CD4-positive, alpha-beta T cell treated with Interferon alpha-2 for 1 hour (primary cell): Measurements from ENCODE around the gene PPIF.
A peak's percentile ranks its signal among the peaks of the same experiment; 100 is the strongest.

Experiments
- DNase-seq, 2 donors: peaks; one replicate each; pipeline ENCODE4 v3.0.0-alpha.2; 2020 to 2022

PPIF gene

GRCh38 chr10:79387974-79388850 is 40.9 kb downstream of the PPIF start:
- DNase-seq, result peak in 1 of 2 donors; percentile 0

GRCh38 chr10:79390057-79390456 is 42.8 kb downstream of the PPIF start:
- DNase-seq, result no peak

DNA sequence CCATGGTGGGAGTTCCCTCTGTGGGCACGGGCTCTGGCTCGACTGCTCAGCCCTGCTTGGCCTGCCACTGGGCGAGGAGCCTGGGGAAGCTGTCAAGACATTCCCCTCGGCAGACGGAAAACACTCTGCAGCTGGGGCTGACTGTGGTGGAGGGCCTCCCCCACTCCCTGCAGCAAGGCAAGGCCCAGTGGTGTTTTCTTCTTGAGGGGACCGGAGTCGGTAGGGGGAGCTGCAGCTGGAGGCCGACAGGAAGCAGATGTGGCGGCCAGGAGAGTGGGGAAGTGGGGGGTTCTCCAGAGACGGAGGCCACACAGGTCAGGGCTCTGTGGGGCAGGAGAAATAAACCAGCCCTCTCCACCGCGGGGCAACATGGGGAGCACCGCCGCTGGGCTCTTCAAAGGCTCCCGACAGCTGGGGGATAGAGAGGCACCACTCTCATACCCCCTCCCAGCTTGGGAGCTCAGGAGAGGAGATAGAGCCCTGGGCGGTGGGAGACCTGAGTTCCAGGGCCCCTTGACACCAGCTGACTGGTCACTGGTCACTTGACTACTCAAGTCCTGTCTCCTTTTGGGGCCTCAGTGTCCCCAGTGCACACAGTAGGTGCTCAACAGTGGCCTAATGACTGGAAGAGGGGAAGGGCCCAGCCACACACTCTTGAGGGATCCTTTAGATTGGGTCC is 43.4 kb downstream of the PPIF start:
- no peak for DNase-seq

DNA sequence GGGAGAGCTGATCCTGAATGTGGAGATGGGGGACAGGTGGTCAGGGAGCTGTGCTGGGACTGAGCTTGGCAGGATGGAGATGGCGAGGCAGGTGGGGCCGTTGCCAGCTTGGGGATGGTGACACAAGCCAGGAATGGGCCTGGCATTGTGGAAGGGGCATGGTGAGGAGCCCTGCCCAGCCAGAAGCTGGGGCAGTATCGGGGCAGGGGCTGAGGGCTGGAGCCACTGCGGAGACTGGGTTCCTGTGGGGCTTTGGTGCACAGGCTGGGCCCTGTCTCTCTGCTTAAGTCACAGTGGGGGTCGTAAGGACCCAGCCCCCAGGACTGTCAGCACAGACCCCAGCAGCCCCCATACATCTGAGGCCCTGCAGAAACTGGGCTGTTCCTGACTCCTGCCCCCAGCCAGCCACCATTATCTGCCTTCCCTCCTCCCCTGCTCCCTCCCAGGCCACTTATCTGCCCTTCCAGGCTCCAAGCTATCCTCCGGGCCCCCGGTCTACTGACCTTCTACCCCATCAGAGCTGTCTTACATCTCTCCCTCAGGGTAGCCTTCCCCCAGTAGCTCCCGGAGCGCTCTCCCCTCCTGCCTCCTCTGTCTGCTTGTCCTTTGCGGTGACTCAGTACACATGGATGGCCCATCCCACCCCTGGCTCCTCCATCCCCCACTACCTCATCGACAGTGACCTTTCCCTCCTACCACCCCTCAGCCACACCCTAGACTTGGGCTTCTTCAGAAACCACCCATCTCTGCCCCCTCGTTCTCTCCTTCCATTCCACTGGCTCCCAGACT is 44.2 kb downstream of the PPIF start:
- DNase-seq, result no peak

DNA sequence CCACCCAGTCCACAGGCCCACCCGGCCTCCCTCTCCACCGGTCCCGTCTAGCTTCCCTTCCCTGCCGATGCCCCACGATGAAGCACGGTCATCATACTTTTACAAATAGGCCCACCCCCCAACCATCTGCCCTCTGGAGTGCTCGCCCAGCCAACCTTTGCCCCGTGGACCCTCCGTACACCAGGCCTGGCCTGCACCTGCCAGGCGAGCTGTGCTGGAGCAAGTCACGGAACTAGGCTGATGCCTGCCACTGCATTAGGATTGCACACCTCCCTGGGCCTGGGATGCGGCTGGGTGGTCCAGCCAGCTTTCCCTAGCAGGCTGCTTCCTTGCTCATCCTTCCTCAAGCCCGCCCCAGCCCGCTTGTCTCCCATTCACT is 44.7 kb downstream of the PPIF start:
- DNase-seq, result no peak

- DNase-seq, result no peak
Observed at GRCh38 chr10:79392506-79393176, 45.4 kb downstream of the PPIF start.

GRCh38 chr10:79393221-79393923 is 46.1 kb downstream of the PPIF start:
- no peak for DNase-seq

DNA sequence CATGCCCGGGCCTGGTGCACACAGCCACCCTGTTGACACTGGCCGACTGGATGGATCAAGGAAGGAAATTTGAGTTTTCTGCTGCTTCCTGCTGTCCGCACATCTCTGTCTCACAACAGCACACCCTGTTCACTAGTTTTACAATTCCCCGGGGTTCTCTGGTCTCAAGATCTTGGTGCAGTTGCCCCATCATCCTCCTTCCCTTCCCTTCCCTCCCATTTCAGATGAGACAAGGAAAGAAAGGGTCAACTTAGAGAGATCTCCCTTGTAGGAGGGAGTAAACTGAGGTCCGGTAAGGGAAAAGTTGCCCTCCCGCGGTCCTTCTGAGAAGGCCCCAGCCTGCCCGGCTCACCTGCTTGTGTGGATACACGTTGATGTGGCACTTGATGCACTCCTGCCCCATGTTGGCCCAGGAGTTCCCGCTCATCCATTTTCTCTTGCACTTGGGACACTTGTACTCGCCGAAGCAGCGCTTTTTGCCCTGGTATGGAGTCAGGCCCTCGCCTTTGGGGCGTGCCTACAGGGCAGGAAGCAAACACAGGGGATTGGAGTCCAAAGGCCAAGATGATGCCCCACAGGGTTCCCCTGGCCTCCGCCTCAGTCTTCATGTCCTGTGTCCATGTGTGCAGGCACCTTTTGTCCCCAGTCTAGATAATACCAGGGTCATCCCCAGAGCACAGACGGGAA is 46.8 kb downstream of the PPIF start:
- DNase-seq, result no peak

GRCh38 chr10:79394664-79395063 is 47.4 kb downstream of the PPIF start:
- DNase-seq, result no peak

DNA sequence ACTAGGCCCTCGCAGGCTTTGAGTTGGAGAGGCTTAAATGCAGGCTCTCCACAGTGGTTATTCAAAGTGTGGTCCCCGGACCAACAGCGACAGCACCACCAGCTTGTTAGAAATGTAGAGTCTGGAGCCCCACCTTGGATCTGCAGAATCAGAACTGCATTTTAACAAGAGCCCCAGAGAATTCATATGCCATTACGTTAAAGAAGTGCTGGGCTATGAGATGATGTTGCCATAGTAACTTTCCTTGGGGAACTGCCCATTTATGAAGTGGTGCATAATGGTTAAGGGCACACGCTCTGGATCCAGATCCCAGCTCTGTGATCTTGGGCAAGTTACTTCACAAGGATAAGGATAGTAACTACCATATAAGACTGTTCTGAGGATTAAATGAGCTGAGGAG is 49.3 kb downstream of the PPIF start:
- no peak for DNase-seq

GRCh38 chr10:79397051-79397450 is 49.8 kb downstream of the PPIF start:
- DNase-seq, result no peak

- DNase-seq, result no peak
Observed at GRCh38 chr10:79397575-79398303, 50.5 kb downstream of the PPIF start.

GRCh38 chr10:79398642-79399041 is 51.4 kb downstream of the PPIF start:
- DNase-seq, result no peak

- DNase-seq, result peak in 1 of 2 donors; percentile 17
Observed at GRCh38 chr10:79399223-79399831, 52.1 kb downstream of the PPIF start.

GRCh38 chr10:79400146-79401004 is 53.1 kb downstream of the PPIF start:
- DNase-seq, result peak; percentile 15 to 51

DNA sequence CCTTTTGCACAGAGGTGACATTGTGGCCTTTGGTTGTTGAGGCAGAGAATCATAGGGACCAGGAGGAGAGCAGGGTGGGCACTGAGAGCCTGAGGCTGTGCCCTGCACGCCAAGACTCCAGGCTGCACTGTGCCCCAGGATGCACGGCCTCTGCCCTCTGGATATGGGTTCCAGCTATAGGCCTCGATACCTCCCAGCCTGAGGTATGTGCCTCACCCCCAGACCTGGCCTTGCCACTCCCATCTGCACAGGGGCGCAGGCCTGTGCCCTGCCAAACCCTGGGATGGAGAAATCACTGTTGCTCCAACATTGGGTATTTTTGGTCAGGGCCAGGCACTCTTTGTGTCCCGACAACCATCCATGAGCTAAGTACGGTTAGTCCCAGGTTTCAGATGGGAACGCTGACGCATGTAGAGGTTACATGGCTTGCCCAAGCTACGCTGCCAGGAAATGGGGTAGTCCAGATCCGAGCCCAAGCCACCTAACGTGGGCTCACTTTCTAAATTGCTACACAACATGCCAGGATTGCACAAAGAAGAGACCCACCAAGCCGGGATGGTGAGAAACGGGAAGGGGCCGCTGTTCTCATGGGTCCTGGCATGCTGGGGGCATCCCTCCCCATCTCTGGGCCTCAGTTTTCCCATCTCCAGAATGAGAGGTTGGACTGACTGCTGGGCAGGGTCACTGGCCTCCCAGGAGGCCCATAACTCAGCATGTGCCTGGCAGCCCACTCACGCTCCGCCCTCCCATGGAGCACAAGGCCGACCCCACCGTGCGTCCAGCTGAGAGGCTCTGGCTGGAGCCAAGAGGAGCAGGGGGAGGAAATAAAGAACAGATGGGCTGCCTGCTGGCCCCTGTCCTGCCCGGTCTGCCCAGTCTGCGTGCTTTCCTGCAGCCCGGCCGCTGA is 54.0 kb downstream of the PPIF start:
- DNase-seq, result no peak

DNA sequence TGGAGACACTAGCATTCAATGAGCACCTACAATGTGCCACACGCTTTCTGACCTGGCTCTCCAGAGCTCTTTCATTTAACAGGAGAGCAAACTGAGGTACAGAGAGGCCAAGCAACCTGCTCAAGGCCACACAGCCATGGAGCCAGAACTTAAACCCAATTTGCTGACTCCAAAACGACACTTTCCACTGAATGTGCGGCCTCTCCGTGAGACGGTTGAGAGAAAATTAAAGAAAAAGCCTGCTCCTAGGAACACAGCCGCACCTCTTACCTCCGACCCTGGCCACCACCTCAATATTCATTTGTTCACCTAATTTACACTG is 55.3 kb downstream of the PPIF start:
- DNase-seq, result no peak

DNA sequence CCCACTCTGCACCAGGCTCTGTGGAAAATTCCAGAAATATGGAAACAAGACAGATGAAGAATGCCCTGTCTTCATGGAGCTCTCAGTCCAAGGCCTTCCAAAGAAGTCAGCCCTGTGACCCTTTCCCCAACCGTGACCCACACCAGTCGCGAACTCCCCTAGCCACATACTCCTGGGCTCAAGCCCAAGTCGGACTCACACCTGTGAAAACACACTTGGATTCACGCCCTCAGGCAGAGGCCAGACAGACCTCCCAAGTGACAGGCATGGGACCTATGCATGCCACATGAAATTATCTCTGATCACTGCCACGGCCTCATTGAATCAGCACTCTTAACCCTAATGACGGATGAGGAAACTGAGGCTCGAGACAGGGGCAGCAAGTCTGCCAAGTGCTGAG is 55.7 kb downstream of the PPIF start:
- no peak for DNase-seq
